SKM-1 treated with dmso at 0.1 percent for 144 hours (cell line): ENCODE data around the gene PKLR.
"Not testable (repeated sequence)": the region's sequence is repeated elsewhere in the genome, so short reads cannot be mapped to it uniquely, and the experiment has no call there.

Experiments
- DNase-seq: peaks from one replicate; lab custom pipeline; 2025; ENCODE audit not compliant: unreplicated experiment; lab: John Stamatoyannopoulos, UW

Gene PKLR

DNA sequence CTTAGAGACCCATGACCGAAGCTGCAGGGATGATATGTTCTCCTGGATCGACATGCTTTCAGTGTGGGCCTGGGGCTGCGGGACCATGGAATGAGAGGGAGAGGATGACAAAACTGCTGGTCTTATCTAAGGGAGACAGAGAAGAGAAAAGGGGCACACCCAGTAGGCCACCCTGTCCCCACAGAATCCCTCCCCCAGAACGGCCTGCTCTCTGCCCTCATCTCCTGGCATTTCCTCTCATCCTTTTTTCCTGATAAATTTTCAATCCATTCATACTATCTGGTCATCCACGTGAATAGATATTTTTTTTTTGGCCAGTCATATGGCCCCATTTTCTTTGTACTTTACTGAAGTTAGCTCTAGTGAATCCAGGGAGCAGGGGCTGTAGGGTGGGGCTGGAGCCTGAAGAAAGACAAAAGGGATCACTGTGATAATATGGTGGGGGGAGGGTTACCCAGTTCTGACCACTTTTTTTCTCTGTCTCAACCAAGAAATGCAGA is at the start of gene PKLR:
Gene PKLR (minus strand): TSS at position 97 of the 500 bp plus-strand sequence. CDS start 43 bp downstream, at position 54.
- DNase-seq, result no peak

DNA sequence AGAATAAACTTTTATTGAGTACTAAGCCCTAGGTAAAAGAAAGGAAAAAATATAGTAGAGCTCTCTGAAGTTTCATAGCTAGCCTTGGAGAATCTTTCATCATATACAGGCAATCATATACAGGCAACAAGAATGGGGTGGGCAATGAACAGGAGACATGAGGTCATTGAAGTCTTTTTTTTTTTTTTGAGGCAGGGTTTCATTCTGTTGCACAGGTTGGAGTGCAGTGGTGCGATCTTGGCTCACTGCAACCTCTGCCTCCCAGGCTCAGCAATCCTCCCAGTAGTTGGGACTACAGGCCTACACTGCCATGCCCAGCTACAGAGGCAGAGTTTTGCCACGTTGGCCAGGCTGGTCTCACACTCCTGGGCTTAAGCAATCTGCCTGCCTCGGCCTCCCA is 41.6 kb upstream of the PKLR start:
- DNase-seq, result no peak

DNA sequence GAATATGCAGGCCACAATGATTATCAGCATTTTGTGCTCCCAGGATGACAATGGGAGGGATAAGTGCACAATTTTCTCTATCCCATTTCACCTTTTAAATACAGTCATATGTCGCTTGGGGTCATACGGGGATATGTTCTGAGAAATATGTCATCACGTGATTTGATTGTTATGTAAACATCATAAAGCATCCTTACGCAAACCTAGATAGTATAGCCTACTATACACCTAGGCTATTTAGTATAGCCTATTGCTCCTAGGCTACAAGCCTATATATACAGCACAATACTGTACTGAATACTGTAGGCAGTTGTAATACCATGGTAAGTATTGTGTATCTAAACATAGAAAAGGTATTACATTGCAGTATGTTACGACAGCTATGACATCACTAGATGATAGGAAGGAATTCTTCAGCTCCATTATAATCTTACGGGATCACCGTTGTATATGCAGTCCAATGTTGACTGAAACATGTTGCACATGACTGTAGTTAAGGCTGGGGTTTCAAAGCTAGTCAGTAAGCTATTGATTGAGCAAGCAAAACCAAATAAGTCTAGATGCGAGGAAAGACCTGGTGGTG is 38.4 kb upstream of the PKLR start:
- no peak for DNase-seq

GRCh38 chr1:155334962-155335361 is 33.7 kb upstream of the PKLR start:
- DNase-seq, result no peak

GRCh38 chr1:155329980-155330598 is 28.9 kb upstream of the PKLR start:
- no peak for DNase-seq

DNA sequence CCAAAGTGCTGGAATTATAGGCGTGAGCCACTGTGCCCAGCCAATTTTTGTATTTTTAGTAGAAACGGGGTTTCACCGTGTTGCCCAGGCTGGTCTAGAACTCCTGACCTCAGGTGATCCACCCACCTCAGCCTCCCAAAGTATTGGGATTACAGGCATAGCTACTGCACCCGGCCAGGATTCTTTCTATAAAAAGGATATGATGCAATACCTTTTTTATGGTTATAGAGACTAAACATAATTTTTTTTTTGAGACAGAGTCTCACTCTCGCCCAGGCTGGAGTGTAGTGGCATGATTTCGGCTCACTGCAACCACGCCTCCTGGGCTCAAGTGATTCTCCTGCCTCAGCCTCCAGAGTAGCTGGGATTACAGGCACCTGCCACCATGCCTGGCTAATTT is 27.6 kb upstream of the PKLR start:
- DNase-seq, result not testable (repeated sequence)

- no peak for DNase-seq
Measured at GRCh38 chr1:155327981-155328380, 26.7 kb upstream of the PKLR start.

- DNase-seq, result no peak
Measured at GRCh38 chr1:155326631-155327037, 25.4 kb upstream of the PKLR start.

DNA sequence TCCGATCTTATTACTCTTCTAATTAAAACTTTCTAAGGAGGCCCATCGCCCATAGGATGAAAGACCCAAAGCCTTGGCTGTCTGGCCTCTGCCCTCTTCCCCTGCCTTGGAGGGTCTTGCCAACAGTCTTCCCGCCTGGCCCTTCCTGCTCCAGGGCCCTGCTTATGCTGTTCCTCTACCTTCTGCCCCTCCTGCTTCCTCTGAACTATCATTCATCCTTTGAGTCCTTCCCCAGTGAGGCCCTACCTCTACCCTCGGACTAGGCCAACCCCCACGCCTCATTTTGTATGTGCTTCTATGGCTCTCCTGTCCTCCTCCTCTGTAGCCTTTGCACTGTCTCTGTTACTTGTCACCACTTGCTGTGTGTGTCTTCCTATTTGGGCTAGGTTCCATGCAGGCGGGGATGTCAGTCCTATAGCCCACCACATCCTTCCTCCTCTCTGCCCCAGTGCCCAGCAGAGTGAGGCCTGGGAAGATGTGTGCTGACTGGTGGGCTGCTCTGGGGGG is 24.8 kb upstream of the PKLR start:
- DNase-seq, result no peak

GRCh38 chr1:155325603-155325893 is 24.3 kb upstream of the PKLR start:
- no peak for DNase-seq

DNA sequence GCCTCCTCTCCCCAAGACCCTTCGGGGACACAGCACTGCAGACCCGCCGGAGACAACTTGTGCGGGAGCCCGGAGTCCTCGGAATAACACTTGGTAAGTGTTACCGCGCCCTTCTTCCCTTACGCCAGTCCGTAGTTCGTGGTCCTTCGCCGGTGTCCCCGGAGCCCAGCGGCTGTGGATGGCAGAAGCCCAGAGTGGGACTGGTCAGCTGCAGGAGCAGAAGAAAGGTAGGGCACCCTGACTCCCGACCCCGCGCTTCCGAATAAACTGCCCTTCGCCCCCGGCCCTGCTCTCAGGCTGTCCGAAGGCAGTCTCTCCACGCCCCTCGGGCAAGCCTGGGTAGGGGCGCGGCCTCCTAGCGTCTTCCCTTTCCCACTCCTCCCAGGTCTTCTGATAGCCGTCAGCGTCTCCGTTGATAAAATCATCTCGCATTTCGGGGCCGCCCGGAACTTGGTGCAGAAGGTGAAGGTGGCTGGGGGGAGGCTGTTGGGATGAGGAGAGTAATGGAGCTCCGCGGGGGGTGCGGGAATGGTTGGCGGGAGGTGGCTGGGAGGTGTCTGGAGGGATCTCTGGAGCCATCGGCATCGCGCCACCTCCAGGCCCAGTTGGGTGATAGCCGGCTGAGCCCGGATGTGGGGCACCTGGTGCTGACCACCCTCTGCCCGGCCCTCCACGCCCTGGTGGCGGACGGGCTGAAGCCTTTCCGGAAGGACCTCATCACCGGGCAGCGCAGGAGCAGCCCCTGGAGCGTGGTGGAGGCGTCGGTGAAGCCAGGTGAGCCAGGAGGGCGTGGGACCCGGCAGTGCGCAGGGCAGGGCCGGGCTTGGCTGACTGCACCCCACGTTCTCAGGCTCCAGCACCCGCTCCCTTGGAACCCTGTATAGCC is 23.7 kb upstream of the PKLR start:
- DNase-seq, result peak; percentile 16

DNA sequence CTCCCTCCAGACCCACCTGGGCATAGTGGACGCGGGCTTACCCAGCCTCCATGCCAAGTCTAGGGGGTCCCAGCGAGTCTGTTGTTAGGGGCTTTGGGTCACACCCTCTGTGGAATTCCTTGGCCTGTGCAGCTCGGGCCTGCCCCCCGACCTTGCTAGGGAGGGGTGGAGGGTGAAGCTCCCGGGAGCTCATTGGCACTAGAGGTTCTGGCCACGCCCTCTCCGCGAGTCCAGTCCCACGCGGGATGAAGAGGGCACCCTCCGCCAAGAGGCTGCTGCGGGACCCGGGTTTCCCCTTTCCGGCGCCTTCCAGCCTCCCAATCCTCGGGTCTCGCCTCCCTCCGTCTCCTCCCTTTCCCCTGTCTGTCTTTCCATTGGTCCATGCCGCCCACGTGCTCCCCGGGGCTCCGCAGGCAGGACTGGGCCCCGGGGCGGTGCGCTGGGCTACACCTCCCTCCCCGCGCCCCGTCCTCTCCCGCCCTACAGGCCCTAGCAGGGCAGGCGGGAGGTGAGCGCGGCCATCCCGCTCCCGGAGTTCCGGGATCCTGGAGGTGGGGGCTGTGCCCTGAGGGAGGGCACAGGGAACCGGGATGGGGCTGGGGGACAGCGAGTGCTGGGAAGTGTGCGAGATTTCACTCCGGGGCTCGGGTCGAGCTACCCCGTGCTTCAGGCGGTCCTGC is 22.9 kb upstream of the PKLR start:
- peak; percentile 99 for DNase-seq

GRCh38 chr1:155323729-155324036 is 22.4 kb upstream of the PKLR start:
- DNase-seq, result peak; percentile 87

GRCh38 chr1:155322953-155323728 is 21.9 kb upstream of the PKLR start:
- peak; percentile 96 for DNase-seq

GRCh38 chr1:155322571-155322952 is 21.3 kb upstream of the PKLR start:
- no peak for DNase-seq

- no peak for DNase-seq
Measured at GRCh38 chr1:155321639-155322503, 20.6 kb upstream of the PKLR start.

DNA sequence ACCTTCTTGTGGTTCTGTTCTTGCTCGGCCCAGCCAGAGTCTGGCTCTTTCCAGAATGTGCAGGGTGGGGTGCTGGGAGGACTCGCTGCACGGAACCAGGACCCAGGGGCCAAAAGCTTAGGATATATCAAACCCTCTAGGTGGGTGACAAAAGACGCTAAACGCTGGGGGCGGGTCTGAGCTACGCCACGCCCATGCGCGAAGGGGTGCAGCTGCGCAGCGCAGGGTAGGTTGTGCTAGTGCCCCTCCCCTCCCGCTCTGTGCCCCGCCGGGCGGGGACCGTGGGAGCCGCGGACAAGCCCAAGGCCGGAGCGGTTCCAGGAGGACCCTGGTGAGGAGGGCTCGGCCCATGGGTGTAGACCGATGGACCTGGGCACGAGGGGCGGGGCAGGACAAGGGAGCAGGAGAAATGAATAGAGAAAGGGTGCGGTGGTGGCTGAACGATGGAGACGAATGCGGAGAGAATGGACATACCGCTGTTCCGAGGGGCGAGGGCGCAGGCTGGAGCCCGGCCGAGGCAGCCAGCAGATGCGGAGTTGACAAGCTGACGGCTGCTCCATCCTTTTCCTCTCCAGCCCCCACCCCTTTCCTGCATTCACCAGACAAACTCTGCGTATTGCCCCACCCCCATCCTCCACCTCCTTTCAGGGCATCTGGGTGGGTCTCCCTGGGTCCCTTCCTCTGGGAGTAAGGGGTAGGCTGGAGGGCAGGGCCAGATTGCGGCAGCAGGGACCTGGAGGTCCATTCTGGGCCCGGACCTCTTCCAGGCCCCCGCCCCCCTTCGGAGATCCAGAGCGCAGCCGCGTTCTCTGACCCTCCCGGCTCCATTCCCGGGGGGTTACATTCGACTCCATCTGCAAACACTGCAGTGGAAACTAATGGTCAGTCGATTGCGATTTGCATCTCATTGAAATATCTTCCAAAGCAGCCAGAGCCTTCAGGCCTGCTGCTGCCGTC is 19.7 kb upstream of the PKLR start, which contains the start of gene RUSC1:
Gene RUSC1 (plus strand): TSS at position 234 of the 957 bp plus-strand sequence. CDS start 880 bp downstream, outside the sequence.
- no peak for DNase-seq

DNA sequence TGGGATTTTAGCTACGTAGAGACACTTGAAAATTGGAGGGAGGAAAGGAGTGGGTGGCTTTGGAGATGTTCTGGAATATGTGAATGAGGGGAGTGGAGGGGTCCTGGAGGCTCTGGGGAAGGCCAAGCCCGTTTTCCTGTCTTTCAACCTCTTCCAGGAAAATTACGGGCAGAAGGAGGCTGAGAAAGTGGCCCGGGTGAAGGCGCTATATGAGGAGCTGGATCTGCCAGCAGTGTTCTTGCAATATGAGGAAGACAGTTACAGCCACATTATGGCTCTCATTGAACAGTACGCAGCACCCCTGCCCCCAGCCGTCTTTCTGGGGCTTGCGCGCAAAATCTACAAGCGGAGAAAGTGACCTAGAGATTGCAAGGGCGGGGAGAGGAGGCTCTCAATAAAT is 19.0 kb upstream of the PKLR start:
- no peak for DNase-seq

- no peak for DNase-seq
Measured at GRCh38 chr1:155319536-155319935, 18.3 kb upstream of the PKLR start.
